IMR-90 (cell line): ENCODE results near the gene AUTS2. TPM values are rescaled to one million over a fixed set of nuclear protein-coding genes. Genes with fewer than 3 reads are reported as not detected.

ENCODE experiments used
- ATAC-seq: fragments of 200-7000 bp; cut with Tn5 transposase; 2 replicates; pipeline ENCODE4 v1.9.1; 2020; ENCODE audit warnings: low read depth, mild to moderate bottlenecking, moderate library complexity
- BruUV-seq: library from RNA; stranded (reverse); fragments of 400-500 nt; replicated peaks from 2 replicates; lab custom pipeline; 2021; lab: Mats Ljungman, UMichigan
- CTCF ChIA-PET: fragments of 300-600 bp; formaldehyde crosslinking; extraction: SDS; loops from one replicate; lab custom pipeline; 2021; ENCODE audit warnings: antibody characterized with exemption; lab: Yijun Ruan, JAX
- POLR2A ChIA-PET: fragments of 300-600 bp; sonication (Branson Sonifier 250); formaldehyde crosslinking; loops from one replicate; lab custom pipeline; 2022; ENCODE audit warnings: antibody characterized with exemption; ENCODE audit not compliant: unreplicated experiment; lab: Charles Lee
- DNase-seq: peaks from one replicate; pipeline ENCODE4 v3.0.0; 2013
- H2AFZ ChIP-seq: replicated peaks from 2 replicates; pipeline ENCODE3; 2013; ENCODE audit warnings: low read length, mild to moderate bottlenecking; ENCODE audit not compliant: poor library complexity
- H2AK5ac ChIP-seq: 2 replicates; pipeline ENCODE4 v1.6.1; 2013; ENCODE audit warnings: low read depth, low read length, inconsistent platforms
- H2AK9ac ChIP-seq: replicated peaks from 2 replicates; pipeline ENCODE3; 2013; ENCODE audit warnings: mild to moderate bottlenecking, low read depth, low read length, moderate library complexity; ENCODE audit not compliant: poor library complexity
- H2BK120ac ChIP-seq: 2 replicates; pipeline ENCODE4 v1.6.1; 2013; ENCODE audit warnings: low read depth, low read length, inconsistent platforms
- H2BK15ac ChIP-seq: 3 replicates; pipeline ENCODE4 v1.6.1; 2013; ENCODE audit warnings: low read depth, low read length, inconsistent platforms
- H2BK20ac ChIP-seq: 2 replicates; pipeline ENCODE4 v1.6.1; 2013; ENCODE audit warnings: low read depth, mild to moderate bottlenecking, inconsistent platforms, low read length, moderate library complexity
- H2BK5ac ChIP-seq: 2 replicates; pipeline ENCODE4 v1.6.1; 2013; ENCODE audit warnings: mild to moderate bottlenecking, low read depth, low read length, inconsistent platforms; ENCODE audit not compliant: poor library complexity, severe bottlenecking
- H3K14ac ChIP-seq: replicated peaks from 2 replicates; pipeline ENCODE4 v1.6.1; 2013; ENCODE audit warnings: low read depth, low read length, inconsistent platforms
- H3K18ac ChIP-seq: 2 replicates; pipeline ENCODE4 v1.6.1; 2013; ENCODE audit warnings: low read depth, low read length, control low read depth
- H3K23ac ChIP-seq: 2 replicates; pipeline ENCODE4 v1.6.1; 2013; ENCODE audit warnings: low read depth, low read length, inconsistent platforms
- H3K27ac ChIP-seq: 2 replicates; pipeline ENCODE4 v1.5.1; 2013; ENCODE audit warnings: mild to moderate bottlenecking, control low read depth, low read length; ENCODE audit not compliant: insufficient read depth
- H3K27me3 ChIP-seq: 2 replicates; pipeline ENCODE4 v1.6.1; 2013; ENCODE audit warnings: low read length; ENCODE audit not compliant: control insufficient read depth, insufficient read depth
- H3K36me3 ChIP-seq: 2 replicates; pipeline ENCODE4 v1.6.1; 2013; ENCODE audit warnings: low read length, mixed read lengths; ENCODE audit not compliant: control insufficient read depth, insufficient read depth
- H3K4ac ChIP-seq: 2 replicates; pipeline ENCODE4 v1.6.1; 2013; ENCODE audit warnings: low read depth, low read length, inconsistent platforms
- H3K4me1 ChIP-seq: 2 replicates; pipeline ENCODE4 v1.6.1; 2013; ENCODE audit warnings: low read length, mixed read lengths; ENCODE audit not compliant: control insufficient read depth, insufficient read depth
- H3K4me2 ChIP-seq: 2 replicates; pipeline ENCODE4 v1.6.1; 2013; ENCODE audit warnings: low read depth, mild to moderate bottlenecking, control low read depth, low read length, moderate library complexity
- H3K4me3 ChIP-seq: 2 replicates; pipeline ENCODE4 v1.5.1; 2013; ENCODE audit warnings: low read depth, mild to moderate bottlenecking, control low read depth, low read length, moderate library complexity; ENCODE audit not compliant: insufficient read depth
- H3K56ac ChIP-seq: 2 replicates; pipeline ENCODE4 v1.6.1; 2013; ENCODE audit warnings: low read length, inconsistent platforms; ENCODE audit not compliant: insufficient read depth; ENCODE audit errors: extremely low read depth
- H3K79me1 ChIP-seq, 2 experiments: 2 replicates each; pipeline ENCODE4 v1.6.1; 2013; ENCODE audit warnings: low read length in 2 of 2, inconsistent platforms in 1 of 2, low read depth in 1 of 2
- H3K9ac ChIP-seq: 2 replicates; pipeline ENCODE4 v1.6.1; 2013; ENCODE audit warnings: low read depth, low read length, control low read depth
- H3K9me1 ChIP-seq: 2 replicates; pipeline ENCODE4 v1.6.1; 2013; ENCODE audit warnings: low read length, inconsistent platforms; ENCODE audit not compliant: insufficient read depth
- H3K9me3 ChIP-seq: 2 replicates; pipeline ENCODE4 v1.6.1; 2013; ENCODE audit warnings: low read length; ENCODE audit not compliant: control insufficient read depth, insufficient read depth
- H4K20me1 ChIP-seq: 2 replicates; pipeline ENCODE4 v1.6.1; 2013; ENCODE audit warnings: low read length, inconsistent platforms; ENCODE audit not compliant: insufficient read depth
- H4K5ac ChIP-seq: 2 replicates; pipeline ENCODE4 v1.6.1; 2013; ENCODE audit warnings: mild to moderate bottlenecking, low read depth, low read length, control low read depth
- H4K8ac ChIP-seq, 2 experiments: 2 replicates each; pipeline ENCODE4 v1.6.1; 2013; ENCODE audit warnings: low read depth in 2 of 2, low read length in 2 of 2, control low read depth in 1 of 2, inconsistent platforms in 1 of 2
- H4K91ac ChIP-seq: 2 replicates; pipeline ENCODE4 v1.6.1; 2013; ENCODE audit warnings: low read depth, low read length, inconsistent platforms; ENCODE audit not compliant: insufficient read depth
- POLR2A ChIP-seq: IDR thresholded peaks from 2 replicates; pipeline ENCODE4 v1.6.1; 2012; ENCODE audit warnings: mild to moderate bottlenecking, low read depth, low read length
- WGBS, 2 experiments: methylation state at CpG; one replicate each; pipeline versions ENCODE4 v1.1.5 to v1.1.7; 2013; ENCODE audit warnings: missing lambda C conversion rate in 2 of 2; ENCODE audit not compliant: insufficient read length in 1 of 2; ENCODE audit errors: extremely low coverage in 2 of 2; 5-methylcytosine and 5-hydroxymethylcytosine counted together
- dilution Hi-C: fragments of 300-500 bp; cut with HindIII; formaldehyde crosslinking; loops from one replicate; pipeline ENCODE4 v1.14.3; 2018; ENCODE audit warnings: low sequenced_read_pairs; ENCODE audit not compliant: unreplicated experiment
- in situ Hi-C: fragments of 300-500 bp; cut with MboI; formaldehyde crosslinking; loops from 3 replicates; pipeline ENCODE4 v1.14.3; 2019; ENCODE audit warnings: low sequenced_read_pairs, inconsistent platforms, mixed read lengths
- intact Hi-C: fragments of 100-400 bp; cut with micrococcal nuclease; formaldehyde crosslinking; loops from 2 replicates; pipeline ENCODE4 v1.10.0; 2022
- polyA plus RNA-seq, 3 experiments: library from polyadenylated mRNA; depleted of rRNA; stranded (reverse); fragments of >200 nt; gene quantifications; 2 replicates each; pipeline ENCODE4 v1.2.3, GENCODE V29; 2012; ENCODE audit warnings: low replicate concordance in 1 of 3
- total RNA-seq: library from RNA; depleted of rRNA; stranded (reverse); fragments of >200 nt; gene quantifications from 2 replicates; pipeline ENCODE4 v1.2.3, GENCODE V29; 2012

The AUTS2 gene
- total and polyA plus RNA-seq, 2 of the 4 experiments (the other 2 are of a cell fraction) = 0.90 to 3.0 TPM

DNA sequence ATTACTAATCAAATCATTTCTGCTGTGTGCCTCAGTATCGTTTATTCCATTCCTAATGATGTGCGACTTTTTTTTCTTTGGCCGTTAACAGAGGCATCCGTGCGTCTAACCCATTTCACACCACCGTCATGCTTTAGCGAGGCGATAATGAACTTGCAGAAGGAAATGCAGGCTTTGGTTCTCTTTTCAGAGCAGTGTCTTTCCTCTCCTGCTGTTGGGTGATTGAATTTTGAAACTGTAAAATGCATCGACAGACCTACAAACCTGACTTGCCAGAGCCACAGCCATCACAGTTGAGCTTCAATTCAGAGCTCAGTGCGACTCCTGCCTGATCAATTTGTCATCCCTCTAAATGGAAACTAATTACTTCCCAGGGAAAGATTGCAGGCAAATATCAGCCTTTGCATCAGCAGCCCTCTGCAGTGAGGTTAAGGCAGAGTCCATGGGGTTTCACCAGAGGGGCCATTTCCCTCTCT, 1047.6 kb downstream of the AUTS2 start:
- Histone ChIP-seq H4K20me1 (no peaks in the 10 kb centered on the region), H3K14ac (no peak overlapping the region), H3K36me3 (no peaks in the 10 kb centered on the region), H3K27ac (no peak overlapping the region), H2BK20ac (no peak overlapping the region), H2AFZ (no peak overlapping the region), H3K4me3 (no peak overlapping the region), H3K9ac (no peak overlapping the region), H3K18ac (no peak overlapping the region), H2BK5ac (no peak overlapping the region), H2BK120ac (no peak overlapping the region), H3K4me2 (no peak overlapping the region), H3K79me1 (no peaks in the 10 kb centered on the region), H3K9me1 (no peaks in the 10 kb centered on the region), H3K23ac (no peak overlapping the region), H3K9me3 (no peaks in the 10 kb centered on the region), H4K8ac (no peak overlapping the region), H4K91ac (no peak overlapping the region), H2BK15ac (no peak overlapping the region), H3K56ac (no peak overlapping the region), H3K27me3 (no peaks in the 10 kb centered on the region), H3K4me1 (no peaks in the 10 kb centered on the region; the same call in 1 of the 2 replicates), H4K5ac (no peak overlapping the region), H2AK9ac (no peak overlapping the region), H3K4ac (no peak overlapping the region), H2AK5ac (no peak overlapping the region)
- ChIA-PET CTCF (no interaction called here), POLR2A (no interaction called here)
- intact Hi-C loops = no loop called here
- ATAC-seq (no peak), DNase-seq (no peak)
- no peak for TF ChIP-seq POLR2A
- in situ Hi-C loops = no loop called here
- dilution Hi-C loops = no loop called here
- no TSS peak for BruUV-seq
- WGBS, 2 experiments = no CpG with 5 or more reads among the region's 10 CpGs
